NOMO-1 (cell line): ENCODE results near the gene NEAT1.
A peak's percentile ranks its signal among the peaks of the same experiment; 100 is the strongest.
"Not testable (repeated sequence)": the region's sequence is repeated elsewhere in the genome, so short reads cannot be mapped to it uniquely, and the experiment has no call there.

Source experiments
- DNase-seq, 2 experiments: peaks; one replicate each; lab custom pipeline; 2025; ENCODE audit not compliant: unreplicated experiment in 2 of 2; lab: John Stamatoyannopoulos, UW

NEAT1 gene

GRCh38 chr11:65404638-65405339 is 17.8 kb upstream of the NEAT1 start:
- DNase-seq: no peak

GRCh38 chr11:65410936-65411680 is 11.5 kb upstream of the NEAT1 start:
- no peak for DNase-seq

GRCh38 chr11:65411681-65412070 is 10.9 kb upstream of the NEAT1 start:
- DNase-seq: no peak

- DNase-seq: no peak
Measured at GRCh38 chr11:65412271-65413076, 10.1 kb upstream of the NEAT1 start.

- DNase-seq: not testable (repeated sequence)
Measured at GRCh38 chr11:65413077-65413664, 9.4 kb upstream of the NEAT1 start.

- no peak for DNase-seq
Measured at GRCh38 chr11:65414776-65415498, 7.7 kb upstream of the NEAT1 start.

- no peak for DNase-seq
Measured at GRCh38 chr11:65415499-65416340, 6.9 kb upstream of the NEAT1 start.

GRCh38 chr11:65416341-65416824 is 6.2 kb upstream of the NEAT1 start:
- DNase-seq: peak; percentile 79

- DNase-seq: peak; percentile 23 to 29
Measured at GRCh38 chr11:65416841-65417701, 5.5 kb upstream of the NEAT1 start.

- DNase-seq: no peak
Measured at GRCh38 chr11:65417702-65418430, 4.7 kb upstream of the NEAT1 start.

GRCh38 chr11:65418431-65418680 is 4.2 kb upstream of the NEAT1 start:
- no peak for DNase-seq

GRCh38 chr11:65418681-65419459 is 3.7 kb upstream of the NEAT1 start:
- peak; percentile 97 to 98 for DNase-seq

GRCh38 chr11:65419460-65419771 is 3.2 kb upstream of the NEAT1 start:
- DNase-seq: no peak

GRCh38 chr11:65419772-65420481 is 2.7 kb upstream of the NEAT1 start:
- DNase-seq: peak; percentile 37

- no peak for DNase-seq
Measured at GRCh38 chr11:65420506-65420905, 2.1 kb upstream of the NEAT1 start.

- DNase-seq: peak; percentile 87 to 90
Measured at GRCh38 chr11:65420979-65421793, 1.4 kb upstream of the NEAT1 start.
